ENCODE results near the gene NCF2.
A peak's percentile ranks its signal among the peaks of the same experiment; 100 is the strongest.

Gene NCF2

DNA sequence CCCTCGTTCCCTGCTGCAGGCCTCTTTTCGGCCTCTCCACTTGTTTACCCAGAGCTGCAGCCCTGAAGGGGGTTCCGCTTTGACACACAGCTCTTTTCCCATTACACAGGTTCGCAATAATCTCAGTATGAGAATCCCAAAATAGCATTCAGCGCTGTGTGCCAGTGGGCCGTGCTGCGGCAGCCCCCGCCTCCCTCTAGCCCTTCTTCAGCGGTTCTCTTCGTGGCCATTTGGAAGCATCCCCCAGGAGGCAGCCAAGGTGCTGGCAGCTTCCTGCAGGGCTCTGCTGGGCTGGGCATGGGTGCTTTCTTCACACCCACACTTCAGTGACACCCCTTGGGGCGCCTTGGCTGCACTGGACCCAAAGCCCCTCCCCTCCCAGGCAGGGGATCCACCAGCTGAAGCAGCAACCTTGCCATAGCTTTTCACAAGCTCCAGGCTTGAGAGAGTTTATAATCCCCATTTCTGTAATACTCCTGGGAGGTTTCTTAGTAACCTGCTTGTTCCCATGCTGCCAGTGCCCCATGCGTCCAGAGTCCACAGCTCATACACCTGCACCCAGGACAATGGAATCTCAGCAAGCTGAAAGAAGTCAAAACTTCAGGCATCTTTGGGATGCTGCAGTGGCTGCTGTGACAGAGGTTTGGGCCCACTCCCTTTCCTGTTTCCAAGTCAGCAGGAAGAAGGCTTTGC is 8.1 kb downstream of the NCF2 start:
- no peak for DNase-seq

DNA sequence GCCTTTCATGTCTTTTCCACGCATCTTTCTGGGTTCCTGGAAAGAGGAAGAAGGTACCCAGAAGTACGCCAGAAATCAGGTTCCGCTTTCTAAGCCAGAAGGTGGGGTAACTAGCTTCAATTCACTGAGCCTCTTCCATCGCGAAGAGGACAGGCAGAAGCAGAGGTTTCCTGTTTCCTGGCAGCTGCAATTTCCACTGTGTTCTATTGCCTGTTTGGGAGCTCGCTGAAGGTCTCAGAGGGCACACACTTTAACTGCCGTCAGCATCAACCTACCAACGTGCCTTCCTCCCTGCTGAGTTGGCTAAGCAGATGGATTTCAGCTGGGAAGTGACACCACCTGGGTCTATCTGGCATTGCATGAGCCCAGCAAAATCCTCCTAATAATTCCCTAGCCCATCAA is 10.0 kb downstream of the NCF2 start:
- DNase-seq: no peak

DNA sequence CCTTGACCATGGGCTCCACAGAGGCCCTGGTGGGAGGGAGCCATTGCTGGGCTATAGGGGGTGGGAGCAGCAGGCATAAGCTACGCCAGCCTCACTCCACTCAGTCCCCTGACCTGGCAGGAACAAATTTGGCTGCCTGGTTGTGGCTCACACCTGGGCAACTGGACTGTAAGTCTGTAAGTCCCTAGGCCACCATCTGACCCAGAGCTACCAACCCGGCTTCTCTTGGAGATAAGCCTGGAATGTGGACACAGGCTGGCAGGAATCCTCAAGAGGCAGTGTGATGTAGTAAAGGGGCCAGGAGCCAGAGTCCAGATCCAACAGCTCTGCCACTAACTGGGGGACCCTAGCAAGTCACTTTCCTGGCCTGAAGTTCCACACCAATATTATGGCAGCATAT is 11.4 kb downstream of the NCF2 start:
- no peak for DNase-seq

DNA sequence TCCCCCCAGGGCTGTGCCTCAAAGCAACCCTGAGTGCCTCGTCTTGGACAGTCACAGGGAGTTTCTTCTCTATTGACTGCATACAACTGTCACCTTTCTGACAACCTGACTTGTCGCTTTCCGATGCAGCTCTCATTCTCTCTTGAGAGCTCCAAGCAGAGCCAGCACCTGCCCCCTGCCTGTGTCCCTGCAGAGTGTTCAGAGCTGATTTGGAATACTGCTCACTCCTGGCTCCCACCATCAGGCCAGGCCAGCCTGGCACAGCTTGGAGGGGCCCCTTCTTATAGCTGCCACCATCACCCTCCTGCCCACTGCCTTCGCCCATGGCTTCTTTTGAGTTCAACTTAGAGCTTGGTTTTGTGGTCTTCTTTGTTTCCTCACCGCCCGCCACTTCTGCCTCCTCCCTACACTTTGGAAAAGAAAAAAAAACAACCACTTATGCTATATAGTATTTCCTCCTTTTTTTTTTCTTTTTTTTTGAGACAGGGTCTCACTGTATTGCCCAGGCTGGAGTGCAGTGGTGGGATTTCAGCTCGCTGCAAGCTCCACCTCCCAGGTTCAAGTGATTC is 12.3 kb downstream of the NCF2 start:
- no peak for DNase-seq

DNA sequence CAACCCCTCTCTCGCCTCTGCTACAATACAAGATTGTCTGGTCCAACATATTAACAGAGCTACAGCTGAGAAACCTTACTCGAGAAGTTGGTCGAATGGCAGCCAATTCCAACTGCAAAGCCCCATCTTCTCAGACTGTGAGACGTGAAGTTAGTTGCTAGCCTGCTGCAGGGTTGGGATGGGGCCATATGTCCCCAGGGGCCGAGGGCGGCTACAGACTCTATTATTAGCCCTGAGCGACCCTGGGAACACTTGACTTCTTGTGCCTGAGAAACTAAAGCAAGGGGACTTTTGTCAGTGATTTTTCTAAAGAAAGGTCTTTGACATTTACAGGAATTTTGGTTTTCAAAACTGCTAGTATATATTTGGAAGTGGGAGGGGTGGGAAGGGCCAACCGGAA is 13.7 kb downstream of the NCF2 start:
- no peak for DNase-seq

DNA sequence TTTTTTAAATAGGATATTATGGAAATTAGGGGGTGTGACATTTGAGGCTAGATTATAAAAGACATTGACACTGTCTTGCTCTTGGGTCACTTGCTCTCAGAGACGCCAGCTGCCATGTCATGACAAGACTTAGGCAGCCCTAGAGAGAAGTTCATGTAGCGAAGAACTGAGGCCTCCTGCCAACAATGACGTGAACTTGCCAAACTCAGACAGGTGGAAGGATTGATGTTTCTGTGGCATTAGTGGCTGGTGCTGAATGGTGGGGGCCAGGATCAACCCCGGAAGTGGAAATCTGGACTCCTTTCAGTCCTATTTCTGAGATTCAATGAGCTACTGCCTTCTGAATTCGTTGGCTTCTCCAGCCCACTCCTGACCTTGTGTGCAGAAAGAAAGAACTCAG is 14.7 kb downstream of the NCF2 start:
- no peak for DNase-seq

DNA sequence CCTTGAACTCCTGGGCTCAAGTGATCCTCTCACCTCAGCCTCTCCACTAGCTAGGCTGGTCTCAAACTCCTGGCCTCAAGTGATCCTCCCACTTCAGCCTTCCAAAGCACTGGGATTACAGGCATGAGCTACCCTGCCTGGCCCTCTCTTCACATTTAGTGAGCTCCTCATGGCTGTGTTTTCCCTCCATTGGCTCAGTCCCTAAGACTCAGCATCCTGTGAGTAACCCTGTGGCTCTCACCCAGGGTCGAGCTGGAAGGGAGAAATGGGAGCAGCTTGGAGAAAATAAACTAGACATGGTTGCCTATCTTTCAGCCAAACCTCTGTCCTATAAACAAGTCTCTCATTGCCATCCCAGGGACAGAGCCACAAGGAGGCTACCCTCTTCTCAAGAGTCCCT is 17.5 kb downstream of the NCF2 start:
- no peak for DNase-seq

DNA sequence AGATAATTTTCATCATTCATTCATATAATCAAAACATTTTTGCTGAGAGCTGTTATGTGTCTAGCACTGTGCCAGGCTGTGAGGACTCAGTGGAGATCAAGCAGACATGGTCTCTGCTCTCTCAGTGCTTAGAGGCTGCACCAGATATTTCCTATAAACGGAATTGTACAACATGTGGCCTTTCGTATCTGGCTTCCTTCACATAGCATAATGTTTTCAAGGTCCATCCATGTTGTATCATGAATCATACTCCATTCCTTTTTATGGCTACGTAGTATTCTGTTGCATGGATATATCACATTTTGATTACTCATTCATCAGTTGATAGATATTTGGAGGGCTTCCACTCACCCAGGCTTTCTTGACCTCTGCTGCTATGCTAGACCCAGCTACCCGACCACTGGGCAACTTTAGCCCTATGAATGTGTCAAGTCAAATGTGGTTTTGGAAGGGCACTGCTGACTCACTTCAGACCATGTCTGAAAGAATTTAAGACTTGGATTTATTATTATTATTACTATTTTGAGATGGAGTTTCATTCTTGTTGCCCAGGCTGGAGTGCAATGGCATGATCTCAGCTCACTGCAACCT is 18.5 kb downstream of the NCF2 start:
- no peak for DNase-seq

DNA sequence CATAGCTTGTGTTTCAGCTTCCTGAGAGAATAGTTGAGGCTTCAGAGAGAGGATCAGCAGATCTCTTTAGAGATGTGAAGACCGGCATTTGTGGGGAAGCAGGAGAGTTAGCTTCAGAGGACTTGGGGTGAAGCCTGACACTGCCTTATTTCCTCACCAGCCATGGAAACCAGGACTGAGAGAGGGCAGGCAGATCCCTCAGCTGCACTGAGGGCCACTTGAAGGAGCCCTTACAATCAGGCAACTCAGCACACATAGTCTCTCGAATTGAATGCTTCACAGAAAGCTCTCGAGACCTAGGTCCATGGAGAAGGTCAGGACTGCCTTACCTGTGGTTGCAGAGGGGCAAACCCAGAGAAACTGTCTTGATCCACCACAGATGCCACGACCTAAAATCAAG is 19.8 kb downstream of the NCF2 start:
- no peak for DNase-seq

DNA sequence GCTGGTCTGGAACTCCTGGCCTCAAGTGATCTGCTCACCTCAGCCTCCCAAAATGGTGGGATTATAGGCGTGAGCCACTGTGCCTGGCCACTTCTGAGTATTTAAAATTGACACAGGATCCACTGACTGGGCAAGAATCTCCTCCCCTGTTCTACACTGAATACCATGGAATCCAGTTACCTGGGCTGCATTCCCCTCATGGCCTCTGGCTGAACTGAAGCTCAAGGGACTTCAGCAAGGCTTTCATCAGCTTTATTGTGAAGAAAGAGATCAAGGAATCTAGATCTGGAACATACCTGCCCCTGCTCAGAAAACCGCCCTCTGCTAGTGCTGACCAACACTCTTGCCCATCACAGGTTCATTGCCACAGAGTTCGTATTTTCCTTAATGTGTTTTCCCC is 20.5 kb downstream of the NCF2 start:
- DNase-seq: no peak

DNA sequence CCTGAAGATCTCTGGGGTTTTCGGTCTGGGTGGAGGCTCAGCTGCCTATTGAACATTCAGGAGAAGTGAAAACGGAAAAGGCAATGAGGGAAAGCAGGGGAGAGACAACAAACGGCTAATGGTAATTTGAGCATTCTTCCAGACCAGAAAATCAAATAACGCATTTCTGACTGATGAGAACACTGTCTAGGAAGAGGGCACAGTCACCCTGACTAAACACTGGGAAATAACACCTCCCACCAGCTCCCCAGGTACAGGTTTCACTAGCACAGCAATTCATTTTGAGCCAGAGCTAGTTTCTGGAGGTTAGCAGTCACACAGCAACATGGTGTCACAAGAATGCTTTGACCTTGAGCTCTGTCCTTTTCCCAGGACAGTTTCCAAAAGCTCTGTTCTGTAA is 21.1 kb downstream of the NCF2 start:
- DNase-seq: peak; percentile 51

DNA sequence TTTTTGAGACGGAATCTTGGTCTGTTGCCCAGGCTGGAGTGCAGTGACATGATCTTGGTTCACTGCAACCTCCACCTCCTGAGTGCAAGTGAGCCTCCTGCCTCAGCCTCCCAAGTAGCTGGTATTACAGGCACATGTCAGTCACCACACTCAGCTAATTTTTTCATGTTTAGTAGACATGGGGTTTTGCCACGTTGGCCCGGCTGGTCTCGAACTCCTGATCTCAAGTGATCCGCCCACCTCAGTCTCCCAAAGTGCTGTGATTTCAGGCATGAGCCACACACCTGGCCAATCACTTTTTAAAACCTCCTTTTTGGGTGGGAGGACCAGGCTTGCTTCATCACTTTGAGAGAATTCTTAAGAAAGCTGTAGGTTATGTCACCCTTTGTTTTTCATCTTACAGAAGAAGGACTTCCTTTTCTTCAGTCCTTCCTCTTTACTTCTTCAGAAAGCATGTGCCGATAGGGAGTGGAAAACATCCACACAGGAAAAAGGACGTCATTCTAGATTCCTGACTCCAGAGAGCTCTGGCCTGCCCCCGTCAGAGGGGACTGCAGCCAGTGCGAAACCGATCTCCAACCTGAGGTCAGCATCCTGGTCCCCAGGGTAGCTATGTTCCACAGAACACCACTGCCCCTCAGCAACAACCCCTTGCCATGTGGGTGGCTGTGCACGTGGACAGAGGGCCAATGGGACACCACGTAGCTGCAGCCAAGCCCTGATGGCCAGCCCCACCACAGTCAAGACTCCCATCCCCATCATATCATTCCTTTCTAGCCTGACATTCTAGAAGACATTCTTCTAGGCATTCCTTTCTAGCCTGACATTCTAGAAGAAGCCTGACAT is 21.9 kb downstream of the NCF2 start:
- peak; percentile 52 for DNase-seq

DNA sequence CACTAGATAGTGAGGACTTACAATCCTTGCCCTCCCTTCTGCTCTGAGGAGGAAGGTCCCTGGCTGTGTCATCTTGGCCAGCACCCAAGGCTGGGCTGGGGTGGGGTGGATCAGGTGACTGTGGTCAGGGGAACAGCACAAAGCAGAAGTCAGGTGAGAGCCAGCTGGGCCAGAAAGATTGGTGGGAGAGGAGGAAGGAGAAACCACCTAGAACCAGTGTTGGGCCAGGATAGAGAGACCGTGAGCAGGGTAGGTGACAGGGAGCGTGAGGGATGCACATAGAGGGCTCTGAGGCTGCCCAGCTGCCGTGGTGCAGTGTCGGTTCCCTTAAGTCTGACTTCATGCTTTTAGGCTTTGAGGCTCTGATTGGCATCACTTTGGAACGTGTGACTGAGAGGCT is 22.7 kb downstream of the NCF2 start:
- DNase-seq: peak; percentile 16

DNA sequence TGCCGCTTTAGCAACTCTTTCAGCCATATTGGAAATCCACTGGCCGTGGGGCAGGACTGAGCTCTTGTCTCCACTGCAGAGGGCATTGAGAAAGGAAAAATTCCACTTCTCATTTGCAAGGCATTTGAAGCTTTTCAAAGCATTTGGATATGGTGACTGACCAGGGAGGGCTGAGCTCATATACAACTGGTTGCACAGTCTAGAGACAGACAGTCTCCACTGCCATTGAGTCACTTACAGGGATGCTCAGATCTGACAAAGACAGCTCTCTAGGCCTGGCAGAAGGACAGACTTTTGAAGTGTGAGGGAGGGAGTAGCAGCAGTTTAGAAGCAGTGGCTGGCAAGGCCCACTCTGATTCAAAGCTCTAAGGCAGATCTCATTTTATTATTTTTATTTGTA is 24.2 kb downstream of the NCF2 start:
- no peak for DNase-seq

DNA sequence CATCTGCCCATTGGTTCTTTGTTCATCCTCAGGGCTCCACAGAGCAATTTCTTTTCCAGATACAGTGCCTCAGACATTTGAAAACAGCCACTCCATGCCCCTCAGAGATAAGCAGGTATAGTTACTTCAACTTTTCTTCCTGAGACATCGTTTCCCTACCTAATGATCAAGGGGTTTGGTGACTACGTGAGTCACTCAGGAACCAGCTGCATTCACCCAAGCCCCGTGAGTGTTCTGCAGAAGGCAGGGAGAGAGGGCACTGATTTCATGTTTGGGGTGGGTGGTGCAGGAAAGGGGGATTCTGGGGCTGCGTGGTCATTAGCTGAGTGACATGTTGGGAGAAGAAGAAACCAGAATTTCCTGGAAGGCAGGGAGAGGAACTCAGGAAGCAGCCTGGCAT is 25.0 kb downstream of the NCF2 start:
- DNase-seq: no peak

DNA sequence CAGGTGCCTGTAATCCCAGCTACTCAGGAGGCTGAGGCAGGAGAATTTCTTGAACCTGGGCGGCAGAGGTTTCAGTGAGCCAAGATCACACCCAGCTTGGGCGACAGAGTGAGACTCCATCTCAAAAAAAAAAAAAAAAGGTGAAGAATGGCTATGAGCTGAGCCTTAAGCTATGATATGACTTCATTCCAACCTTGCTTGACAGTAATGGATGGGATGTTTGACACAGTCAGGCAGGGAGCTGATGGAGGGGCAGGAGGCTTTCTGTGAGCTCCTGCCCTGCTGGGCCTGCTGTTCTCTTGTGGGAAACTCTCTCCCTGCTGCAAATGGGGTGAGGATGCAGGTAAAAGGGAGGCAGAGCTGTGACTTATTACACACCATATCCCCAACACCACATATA is 27.6 kb downstream of the NCF2 start:
- DNase-seq: no peak

DNA sequence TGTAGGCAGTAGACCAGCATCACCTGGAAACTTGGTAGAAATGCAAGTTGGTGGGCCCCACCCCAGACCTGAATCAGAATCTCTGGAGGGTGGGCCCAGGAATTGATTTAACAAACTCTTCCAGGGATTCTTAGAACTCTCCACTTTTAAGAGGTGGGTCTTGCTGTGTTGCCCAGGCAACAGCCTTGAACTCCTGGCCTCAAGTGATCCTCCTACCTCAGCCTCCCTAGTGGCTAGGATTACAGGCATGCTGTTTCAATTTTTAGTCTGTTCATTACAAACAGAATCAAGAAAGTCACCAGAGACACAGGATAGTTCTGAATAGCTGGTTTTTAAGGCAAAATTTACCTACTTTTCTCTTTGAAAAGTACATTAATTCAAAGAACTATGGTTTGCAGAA is 31.2 kb downstream of the NCF2 start:
- DNase-seq: no peak

DNA sequence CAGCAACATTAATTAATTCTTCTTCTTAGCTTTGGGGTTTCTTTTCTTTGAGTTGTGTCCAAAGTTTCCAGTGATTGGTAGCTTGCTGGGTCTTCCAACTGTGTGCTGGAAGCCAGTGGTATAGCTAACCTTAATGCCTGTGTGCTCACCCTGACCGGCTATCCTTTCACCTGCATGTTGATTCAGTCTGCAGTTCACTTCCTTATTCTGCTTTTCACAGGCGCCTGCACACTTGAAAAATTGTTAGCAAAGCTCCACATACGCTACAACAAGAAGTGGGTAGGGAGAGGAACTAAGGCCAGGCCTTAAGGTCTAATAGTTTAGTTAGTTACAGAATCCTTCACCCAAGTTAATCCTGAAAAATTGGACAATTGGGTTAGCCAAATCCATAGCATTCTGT is 35.7 kb downstream of the NCF2 start:
- no peak for DNase-seq

DNA sequence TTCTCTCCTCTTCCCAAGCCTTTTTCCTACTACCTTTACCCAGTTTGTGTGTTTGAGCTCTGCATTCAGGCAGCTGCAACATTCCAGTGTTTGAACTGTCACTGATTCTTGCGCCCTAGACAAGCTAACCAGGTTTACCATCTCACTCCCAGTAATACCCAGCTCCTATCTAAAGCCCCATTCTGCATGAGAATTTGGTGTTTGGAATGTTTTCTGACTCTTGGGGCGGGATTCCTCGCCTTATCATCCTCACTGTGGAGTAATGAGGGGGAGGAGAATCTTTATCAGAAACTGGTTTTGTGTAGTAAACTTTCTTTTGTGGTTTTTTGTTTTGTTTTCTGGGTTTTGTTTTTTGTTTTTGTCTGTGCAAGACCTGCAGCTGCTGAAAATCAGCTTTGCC is 36.5 kb downstream of the NCF2 start:
- DNase-seq: no peak

DNA sequence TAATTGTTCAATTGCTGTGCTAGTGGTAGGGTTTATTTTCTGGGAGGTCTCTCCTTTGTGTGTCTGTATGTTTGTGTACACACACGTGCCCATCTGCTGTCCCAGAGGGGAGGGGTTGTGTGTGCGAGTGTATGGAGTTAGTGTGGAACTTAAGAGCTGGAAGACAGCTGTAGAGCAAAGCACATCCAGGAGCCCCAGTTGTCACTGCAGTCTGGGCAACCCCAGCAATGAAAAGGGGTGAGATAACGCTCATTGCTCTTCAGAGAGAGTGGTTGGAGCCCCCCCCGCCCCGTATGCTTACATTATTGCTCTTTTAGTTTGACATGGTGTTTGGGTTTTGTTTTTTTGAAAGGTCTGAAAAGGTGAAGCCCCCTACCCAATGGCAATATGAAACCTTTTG is 36.9 kb downstream of the NCF2 start:
- DNase-seq: no peak

DNA sequence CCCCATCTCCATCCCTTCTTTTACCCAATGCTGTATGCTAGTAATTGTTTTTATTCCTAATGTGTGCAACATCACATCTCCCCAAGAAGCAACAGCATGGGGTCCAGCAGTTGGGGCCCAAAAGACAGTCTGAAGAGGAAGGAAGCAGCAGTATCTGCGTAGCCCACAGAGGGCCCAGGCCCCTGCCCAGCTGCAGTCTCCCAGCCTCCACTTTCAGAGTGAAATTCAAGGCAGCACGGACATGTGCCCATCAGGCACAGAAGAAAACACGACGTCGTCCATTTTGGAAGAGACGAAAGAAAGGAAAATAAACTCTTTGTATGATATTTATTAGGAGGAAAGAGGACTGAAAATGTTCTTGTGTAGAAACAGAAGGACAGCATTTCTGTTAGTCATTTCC is 37.4 kb downstream of the NCF2 start:
- DNase-seq: no peak

DNA sequence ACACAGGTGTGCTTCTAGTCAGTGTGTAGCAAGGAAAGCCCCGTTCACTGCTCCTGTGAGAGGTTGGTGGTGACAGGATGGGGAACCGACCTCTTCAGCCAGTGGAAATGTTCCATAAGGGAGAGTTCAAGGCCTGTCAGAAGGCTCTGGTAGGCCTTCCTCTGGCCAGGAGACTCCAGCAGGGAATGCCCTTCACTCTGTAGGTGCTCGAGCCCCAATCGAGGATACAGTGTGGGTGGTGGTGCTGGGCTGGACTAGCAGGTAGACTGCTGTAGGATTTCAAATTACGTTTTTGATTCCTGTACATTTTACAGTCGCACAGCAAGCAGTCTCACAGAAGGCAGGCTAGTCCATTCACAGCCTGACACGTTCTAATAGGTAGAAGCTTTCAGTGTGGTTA is 37.8 kb downstream of the NCF2 start:
- DNase-seq: no peak

DNA sequence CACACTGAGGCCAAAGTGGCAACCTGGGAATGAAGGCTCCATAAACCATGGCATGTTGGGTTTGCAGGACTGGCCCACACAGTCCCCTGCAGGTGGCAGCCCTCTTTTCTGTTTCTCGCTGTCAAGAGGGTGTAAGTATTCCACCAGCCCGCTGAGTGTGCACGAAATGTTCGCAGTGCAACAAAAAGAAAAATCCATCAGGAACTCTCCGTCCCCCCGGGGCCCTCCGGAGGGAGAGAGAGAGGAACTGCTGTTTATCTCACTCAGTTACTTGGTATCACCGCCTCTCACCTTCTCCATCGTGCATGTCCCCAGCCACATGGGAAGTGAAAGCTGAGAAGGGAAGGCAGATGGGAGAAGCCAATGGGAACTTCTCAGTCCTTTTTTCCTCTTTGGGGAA is 38.3 kb downstream of the NCF2 start:
- DNase-seq: no peak

DNA sequence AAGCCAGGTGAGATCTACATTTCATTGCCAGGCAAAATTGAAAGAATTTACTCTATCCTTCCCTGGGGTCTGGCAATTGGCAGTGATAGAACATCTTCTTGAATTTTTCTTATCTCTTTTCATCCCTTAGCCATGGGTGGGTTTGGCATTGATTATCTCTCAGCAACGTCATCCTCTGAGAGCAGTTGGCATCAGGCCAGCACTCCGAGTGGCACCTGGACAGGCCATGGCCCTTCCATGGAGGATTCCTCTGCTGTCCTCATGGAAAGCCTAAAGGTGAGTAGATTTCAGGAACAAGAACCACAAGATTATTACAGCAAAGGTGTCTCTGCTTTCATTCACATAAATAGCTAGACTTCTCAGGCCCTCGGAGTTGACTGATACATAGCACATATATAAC is 39.3 kb downstream of the NCF2 start:
- DNase-seq: no peak

Data from fibroblast of skin of abdomen (primary cell).